HG03342 (cell line): ENCODE results near the gene EPHA3.

ENCODE experiments used
- ATAC-seq: cut with Tn5 transposase; IDR thresholded peaks from one replicate; pipeline ENCODE4 v1.9.1; 2021; ENCODE audit warnings: mild to moderate bottlenecking, moderate library complexity; ENCODE audit not compliant: unreplicated experiment

Gene EPHA3

DNA sequence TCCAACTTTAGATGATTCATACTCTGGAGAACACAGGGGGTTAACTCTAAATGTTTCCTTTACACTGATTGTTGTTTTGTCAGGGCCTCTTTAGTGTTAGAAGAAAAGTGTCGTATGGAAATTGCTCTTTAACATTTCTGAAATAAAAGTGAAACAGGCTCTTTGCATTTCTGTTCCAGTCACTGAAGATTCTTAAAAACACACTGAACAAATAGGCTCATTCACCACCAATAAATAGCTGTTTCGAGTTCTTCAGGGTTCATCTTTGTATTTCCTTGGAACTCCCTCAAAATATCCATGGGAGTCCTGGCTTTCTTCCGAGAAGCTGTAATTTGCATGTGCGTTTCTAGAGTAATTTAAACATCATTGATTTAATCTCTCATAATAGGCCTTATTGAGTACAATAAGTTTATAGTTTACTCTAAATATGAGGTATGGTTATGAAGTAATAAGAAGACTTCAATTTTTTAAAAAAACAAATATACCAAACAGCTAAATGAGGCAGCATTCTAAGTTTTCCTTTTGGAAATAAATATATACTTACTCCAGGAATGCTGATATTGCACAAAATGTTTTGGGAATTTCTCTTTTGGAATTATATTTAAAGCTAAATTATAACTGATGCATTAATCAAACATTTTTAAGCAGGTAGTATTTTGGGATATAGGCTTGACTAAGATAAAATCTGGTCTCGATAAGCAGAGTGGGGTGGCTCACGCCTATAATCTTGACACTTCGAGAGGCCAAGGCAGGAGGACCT, 327.4 kb downstream of the EPHA3 start:
- ATAC-seq: no peak

DNA sequence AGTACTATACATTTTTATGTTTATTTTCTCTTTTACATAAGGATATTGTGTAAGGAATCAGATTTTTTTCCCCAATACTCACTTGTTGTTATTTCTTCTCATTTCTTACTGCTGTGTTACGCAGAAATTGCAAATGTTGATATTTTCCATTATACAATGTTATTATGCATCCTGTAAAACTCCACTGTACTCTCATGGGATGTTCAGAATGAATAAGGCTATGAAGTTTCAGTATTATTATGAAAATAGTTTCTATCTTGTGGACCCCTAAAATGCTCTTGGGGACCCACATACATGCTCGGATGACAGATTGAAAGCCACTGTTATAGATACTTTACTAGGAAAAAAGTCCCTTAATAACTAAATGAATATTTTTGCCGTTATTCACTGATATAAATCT, 329.4 kb downstream of the EPHA3 start:
- ATAC-seq: no peak

GRCh38 chr3:89440386-89440785, 333.0 kb downstream of the EPHA3 start:
- no peak for ATAC-seq

- no peak for ATAC-seq
Measured at GRCh38 chr3:89441141-89441540, 333.7 kb downstream of the EPHA3 start.

- no peak for ATAC-seq
Measured at GRCh38 chr3:89446593-89446992, 339.2 kb downstream of the EPHA3 start.

DNA sequence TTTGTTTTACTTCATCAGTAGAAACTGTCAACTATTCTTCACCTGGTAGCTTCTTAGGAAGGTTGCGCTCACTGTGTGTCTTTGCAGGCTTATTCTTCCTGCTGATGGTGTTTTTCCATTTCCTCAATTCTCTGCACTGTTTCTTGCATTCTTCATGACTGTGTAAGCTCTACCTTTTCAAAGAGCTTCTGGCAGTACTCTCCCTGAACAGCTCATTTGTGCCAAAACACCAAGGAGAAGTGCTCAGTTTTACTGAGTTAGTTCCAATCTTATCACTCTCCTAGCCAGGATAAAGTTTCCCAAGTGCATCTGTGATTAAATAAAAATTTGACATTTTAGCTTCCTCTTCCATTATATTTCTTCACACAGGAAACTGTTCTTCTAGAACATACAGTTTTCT, 339.8 kb downstream of the EPHA3 start:
- ATAC-seq: no peak

DNA sequence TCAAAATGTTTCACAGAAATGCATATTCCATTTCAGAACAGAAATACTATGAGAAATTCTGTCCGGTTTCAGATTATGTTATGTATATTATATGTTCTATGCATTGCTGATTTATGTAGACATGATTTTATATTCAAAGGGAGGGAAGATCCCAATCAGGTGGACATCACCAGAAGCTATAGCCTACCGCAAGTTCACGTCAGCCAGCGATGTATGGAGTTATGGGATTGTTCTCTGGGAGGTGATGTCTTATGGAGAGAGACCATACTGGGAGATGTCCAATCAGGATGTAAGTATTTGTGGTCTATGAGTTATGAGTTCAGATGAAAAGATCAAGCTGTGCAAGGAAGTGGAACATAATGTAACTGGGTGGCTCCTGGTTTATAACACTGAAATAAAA, 341.7 kb downstream of the EPHA3 start:
- no peak for ATAC-seq

DNA sequence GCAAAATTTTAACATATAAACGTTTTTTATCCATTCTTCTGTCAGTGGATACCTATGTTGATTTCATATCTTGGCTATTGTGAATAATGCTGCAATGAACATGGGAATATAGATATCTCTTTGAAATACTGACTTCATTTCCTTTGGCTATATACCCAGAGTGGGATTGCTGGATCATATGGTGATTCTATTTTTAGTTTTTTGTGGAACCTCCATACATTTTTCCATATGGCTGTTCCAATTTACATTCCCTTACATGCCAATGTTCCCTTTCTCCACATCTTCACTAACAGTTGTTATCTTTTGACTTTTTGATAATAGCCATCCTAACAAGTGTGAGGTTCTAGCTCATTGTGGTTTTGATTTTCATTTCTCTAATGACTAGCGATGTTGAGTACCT, 344.6 kb downstream of the EPHA3 start:
- ATAC-seq: no peak

GRCh38 chr3:89455240-89455639, 347.8 kb downstream of the EPHA3 start:
- no peak for ATAC-seq

- ATAC-seq: no peak
Measured at GRCh38 chr3:89467898-89468363, 360.5 kb downstream of the EPHA3 start.

DNA sequence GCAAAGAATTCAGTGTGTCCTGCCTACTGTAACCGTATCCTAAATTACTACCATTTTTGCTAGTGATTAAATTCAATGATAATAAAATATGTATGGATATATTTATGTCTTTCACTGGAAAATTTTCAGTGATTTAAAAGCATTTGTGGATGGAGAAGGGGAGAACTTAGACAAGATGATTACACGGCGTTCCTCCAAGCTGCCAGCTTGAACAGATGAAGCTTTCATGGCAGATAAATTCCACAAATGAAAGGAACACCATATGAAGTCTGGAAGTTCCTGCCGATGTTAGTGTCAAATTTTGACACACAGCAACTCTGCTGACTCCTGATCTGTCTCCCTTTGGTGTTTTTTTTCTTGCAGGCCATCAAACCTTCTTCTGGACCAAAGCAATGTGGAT, 364.7 kb downstream of the EPHA3 start:
- ATAC-seq: no peak

DNA sequence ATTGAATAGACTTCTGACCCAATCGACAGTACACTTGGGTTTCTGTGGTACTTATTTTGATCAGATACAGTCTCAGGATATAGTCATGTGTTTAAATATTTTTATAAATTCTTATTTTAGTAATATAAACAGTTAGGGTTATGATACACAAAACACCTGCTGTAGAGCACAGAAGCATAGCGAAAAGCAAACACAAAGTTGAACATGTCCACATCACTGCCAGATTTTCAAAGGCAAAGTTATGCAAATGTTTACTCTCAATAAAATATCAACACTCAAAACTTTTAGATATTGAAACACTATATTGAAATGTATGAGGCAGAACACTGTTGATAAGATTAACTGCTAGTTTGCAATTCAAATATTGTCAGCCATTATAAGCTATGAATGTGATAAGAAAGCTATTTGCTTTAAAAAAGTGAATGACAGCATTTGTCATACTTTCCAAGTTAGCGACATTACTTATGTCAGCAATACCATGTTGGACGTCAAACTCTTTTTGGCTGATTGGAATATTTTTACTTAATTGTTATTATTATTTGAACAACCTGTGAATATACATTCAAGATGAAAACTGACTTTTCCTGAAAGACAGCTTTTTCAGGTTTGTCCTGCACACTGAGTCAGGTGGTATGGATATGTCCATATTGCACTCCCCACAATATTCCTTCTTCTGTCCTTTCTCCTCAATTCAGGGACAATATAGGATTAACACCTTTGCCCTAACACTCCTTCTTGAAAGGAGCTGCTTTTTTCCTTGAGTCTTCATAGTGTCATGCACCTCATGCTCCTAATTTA, 367.1 kb downstream of the EPHA3 start:
- no peak for ATAC-seq

GRCh38 chr3:89488800-89489580, 381.6 kb downstream of the EPHA3 start:
- ATAC-seq: no peak

DNA sequence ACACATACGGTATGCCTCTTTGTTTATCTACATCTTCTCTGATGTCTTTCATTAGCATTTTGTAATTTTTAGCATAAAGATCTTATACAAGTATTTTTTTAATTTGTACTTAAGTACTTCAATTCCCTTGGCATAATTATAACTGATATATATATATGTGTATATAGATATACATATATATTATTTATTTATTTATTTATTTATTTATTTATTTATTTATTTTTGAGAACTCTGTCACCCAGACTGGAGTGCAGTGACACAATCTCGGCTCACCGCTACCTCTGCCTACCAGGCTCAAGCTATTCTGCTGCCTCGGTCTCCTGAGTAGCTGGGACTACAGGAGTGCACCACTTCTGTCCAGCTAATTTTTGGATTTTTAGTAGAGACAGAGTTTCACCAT, 382.7 kb downstream of the EPHA3 start:
- no peak for ATAC-seq

DNA sequence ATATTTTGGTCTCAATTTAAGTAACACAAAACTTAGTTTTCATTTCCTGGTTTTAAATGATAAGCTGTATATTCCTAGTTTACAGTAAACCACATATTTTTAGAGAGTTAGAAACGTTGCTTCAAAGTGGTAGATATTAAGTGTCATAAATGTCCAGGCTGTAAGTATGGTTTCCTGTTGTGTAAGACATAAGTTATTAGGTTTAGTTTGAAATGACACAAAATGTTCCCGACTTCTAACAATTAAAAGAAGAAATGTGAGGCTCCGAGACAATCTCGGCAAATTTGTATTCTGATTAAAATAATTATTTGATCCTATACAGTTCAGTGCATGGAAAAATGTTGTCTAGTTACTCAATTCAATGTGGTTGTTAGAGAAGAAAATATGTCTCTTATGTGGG, 387.3 kb downstream of the EPHA3 start:
- no peak for ATAC-seq

- ATAC-seq: no peak
Measured at GRCh38 chr3:89503891-89504391, 396.5 kb downstream of the EPHA3 start.

DNA sequence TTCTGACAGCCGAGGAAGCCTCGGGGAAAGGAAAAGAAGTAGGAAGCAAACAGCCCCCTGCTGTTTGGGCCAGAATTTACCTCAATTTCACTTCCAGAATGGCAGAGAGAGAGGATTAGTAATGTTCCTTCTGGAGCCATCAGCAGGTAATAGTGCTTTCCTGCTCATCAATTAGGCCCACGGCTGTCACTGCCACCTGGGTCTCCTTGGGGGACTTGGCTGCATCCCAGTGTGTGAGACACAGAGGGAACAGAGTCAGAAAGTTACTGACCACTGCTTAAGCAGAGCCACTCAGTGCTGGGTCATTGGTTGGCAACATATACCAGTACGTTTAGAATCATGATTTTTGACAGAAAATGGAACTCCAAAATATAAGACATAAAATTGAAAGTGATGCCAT, 397.0 kb downstream of the EPHA3 start:
- no peak for ATAC-seq

GRCh38 chr3:89506462-89507103, 399.2 kb downstream of the EPHA3 start:
- no peak for ATAC-seq

GRCh38 chr3:89521328-89521727, 413.9 kb downstream of the EPHA3 start:
- ATAC-seq: no peak

- ATAC-seq: no peak
Measured at GRCh38 chr3:89522155-89522554, 414.7 kb downstream of the EPHA3 start.

DNA sequence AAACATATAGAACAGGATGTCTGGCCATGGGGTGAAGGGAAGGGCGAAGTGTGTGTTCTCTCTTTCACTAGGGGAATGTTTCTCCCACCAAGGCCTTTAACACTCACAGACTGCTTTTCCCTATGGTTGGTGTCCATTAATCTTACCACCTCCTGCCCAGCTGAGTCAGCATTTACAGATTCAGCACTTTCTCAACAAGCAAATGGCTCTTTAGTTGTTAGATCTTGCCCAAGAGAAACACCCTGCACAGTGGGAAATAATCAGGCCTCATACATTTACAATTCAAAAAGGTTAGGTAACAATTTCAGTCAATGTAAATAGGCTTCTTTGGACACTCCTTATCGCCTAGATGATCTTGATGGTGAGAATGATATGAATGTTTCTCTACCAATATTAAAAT, 418.2 kb downstream of the EPHA3 start:
- ATAC-seq: no peak
